CD4-positive, alpha-beta T cell treated with Interleukin-6 for 4 hours (primary cell): Measurements from ENCODE around the gene ITSN1.

Source experiments
- DNase-seq: peaks from one replicate; pipeline ENCODE4 v3.0.0-alpha.2; 2020; ENCODE audit warnings: mixed read lengths

Gene ITSN1

GRCh38 chr21:33733601-33734000 lies 91.3 kb downstream of the ITSN1 start:
- DNase-seq: no peak

DNA sequence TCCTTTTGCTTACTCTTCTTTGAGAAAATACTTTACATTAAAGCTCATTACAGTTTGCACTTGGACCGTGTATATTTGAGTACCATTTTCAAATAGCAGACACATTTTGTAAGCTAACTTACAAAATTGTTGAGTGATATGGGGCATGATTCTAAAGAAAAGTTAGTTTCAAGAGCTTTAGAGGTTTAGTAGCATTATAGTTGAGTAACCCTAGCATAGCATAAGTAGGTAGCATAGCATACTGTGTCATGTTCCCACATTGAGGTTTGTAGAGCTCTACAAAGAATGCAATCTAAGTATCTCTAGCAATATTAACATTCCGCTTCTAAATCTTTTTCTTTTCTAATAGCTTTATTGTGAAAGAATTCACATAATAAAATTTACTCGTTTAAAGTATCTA lies 92.0 kb downstream of the ITSN1 start:
- DNase-seq: no peak

GRCh38 chr21:33734818-33735217 lies 92.5 kb downstream of the ITSN1 start:
- DNase-seq: no peak

DNA sequence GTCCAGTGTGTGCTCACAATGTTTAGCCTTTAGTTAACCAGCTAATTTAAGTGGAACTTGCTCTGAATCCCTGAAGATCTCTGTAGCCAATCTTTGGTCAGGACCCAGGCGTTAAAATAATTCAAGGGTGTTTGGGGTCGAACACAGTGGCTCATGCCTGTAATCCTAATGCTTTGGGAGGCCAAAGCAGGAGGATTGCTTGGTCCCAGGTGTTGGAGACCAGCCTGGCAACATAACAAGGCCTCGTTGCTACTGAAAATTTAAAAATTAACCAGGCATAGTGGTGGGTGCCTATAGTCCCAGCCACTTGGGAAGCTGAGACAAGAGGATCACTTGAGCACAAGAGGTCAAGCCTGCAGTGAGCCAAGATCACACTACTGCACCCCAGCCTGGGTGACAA lies 94.3 kb downstream of the ITSN1 start:
- DNase-seq: no peak

DNA sequence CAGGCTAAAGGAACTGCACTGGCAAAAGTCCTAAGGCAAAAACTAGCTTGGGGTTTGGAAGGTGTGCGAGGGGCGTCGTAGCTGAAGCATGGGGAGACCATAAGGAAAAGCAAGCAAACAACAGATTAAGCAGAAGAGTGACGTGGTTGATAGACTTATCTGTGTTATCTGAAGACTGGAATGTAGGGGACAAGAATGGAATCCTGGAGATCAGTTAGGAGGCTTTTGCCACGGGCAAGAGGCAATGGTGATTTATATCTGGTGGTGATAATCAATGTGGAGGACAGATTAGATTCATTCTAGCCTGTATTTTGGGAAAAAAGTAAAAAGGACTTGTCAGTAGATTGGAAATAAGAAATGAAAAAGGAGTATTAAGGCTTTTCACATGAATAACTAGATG lies 97.4 kb downstream of the ITSN1 start:
- DNase-seq: no peak

- DNase-seq: no peak
Measured at GRCh38 chr21:33747420-33747819, 105.1 kb downstream of the ITSN1 start.

- DNase-seq: no peak
Measured at GRCh38 chr21:33748903-33749302, 106.6 kb downstream of the ITSN1 start.

DNA sequence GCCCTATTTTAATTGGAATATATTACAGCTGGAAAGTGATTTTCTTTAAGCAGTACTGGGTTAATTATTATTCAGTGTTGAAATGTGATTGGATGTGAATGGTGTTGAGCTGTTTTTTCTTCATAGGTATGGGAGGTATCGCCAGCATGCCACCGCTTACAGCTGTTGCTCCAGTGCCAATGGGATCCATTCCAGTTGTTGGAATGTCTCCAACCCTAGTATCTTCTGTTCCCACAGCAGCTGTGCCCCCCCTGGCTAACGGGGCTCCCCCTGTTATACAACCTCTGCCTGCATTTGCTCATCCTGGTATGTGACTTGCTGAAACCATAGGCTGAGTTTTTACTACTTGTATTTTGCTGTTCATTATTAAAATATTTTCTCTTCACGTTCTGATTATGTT lies 107.7 kb downstream of the ITSN1 start:
- DNase-seq: no peak

DNA sequence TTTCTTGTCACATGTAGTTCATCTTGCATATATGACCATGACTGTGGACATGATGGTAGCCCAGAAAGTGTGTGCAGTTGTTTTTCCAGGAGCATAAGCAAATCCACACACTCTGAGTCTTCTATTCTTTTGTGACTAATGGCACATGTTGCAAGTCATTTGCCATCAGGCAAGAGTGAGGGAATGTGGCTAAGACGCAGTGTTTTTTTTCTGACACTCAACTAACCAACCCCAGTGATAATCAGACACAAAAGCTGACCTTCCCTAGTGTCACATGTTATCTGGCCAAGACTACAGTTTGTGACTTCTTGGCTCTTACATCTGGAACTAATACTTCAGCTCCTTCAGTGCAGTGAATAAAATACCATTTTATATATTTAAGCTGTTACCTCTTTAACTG lies 108.8 kb downstream of the ITSN1 start:
- DNase-seq: no peak

DNA sequence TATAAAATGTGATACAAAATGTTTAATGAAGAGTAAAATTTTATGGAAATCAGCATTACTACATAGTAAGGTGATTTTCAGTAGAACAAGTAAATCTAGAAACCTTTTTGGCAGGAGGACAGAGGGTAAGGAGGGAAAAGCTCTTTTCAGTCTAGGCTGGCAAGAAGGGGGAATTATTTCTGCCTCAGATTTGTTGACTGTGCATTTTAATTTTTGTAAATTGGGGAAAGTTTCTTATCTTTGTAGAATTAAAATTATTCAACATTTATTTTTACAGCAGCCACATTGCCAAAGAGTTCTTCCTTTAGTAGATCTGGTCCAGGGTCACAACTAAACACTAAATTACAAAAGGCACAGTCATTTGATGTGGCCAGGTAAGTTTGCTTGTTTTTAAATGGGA lies 109.2 kb downstream of the ITSN1 start:
- DNase-seq: no peak

- DNase-seq: no peak
Measured at GRCh38 chr21:33752260-33752659, 110.0 kb downstream of the ITSN1 start.

GRCh38 chr21:33753886-33754285 lies 111.6 kb downstream of the ITSN1 start:
- no peak for DNase-seq

GRCh38 chr21:33754481-33754880 lies 112.2 kb downstream of the ITSN1 start:
- DNase-seq: no peak

DNA sequence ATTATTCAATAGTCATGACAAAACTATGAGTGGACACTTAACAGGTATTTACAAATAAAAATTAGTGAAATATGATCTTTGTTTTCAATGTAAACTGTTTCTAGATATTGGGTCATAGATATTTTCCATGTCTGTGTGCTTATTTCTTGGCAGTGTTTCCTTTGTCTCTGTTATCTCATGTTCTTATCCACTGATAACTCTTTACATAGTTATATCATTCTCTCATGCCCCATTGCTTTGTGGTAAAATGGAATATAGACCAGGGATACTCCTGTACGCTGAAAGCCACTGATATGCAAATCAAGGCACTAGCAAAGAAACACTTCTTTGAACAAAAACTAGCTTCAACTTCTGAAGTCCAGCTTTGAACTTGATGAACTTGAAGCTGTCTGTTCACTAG lies 113.1 kb downstream of the ITSN1 start:
- DNase-seq: no peak

GRCh38 chr21:33760641-33761440 lies 118.5 kb downstream of the ITSN1 start:
- DNase-seq: no peak

- no peak for DNase-seq
Measured at GRCh38 chr21:33761441-33762036, 119.2 kb downstream of the ITSN1 start.

DNA sequence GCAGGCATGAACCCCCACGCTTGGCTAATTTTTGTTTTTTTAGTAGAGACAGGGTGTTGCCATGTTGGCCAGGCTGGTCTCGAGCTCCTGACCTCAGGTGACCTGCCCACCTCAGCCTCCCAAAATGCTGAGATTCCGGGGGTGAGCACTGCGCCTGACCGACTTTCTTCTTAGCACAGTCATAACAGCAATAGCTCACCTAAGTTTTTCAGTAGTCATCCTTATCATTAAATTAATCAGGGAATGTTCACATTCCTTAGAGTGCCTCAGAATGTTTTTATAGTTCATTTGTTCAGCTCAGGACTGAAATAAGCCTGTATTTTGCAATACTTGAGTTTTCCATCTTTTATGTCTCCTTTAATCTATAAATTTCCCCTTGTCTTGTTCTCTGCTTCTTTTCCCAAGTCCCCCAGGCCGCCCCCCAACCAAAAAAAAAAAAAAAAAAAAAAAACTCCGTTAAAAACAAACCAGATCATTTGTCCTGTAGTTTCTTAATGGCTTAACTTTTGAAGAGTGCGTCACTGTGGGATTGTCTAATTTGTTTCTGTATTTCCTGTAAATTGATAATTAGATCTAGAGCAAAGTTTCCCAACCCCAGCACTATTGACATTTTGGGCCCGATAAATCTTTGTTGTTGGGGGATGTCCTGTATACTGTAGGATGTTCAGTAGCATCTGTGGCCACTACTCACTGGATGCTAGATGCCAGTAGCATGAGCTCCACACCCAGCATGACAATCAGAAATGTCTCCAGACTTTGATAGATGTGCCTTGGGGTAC lies 120.7 kb downstream of the ITSN1 start:
- no peak for DNase-seq

DNA sequence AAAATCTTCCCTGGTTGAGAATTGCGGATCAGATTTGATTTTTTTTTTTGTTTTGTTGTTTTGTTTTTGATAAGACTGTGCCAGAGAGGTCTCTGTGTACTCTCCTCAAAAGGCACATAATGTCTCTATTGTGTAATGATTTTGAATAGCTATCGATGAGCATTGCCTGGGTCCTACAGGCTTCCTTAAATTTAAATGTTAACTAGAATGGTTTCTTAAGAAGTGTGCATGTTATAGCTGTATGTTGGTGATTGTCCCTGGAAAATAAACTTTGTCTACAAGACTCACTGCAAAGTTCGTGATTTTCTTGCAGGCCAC lies 121.2 kb downstream of the ITSN1 start:
- DNase-seq: no peak

DNA sequence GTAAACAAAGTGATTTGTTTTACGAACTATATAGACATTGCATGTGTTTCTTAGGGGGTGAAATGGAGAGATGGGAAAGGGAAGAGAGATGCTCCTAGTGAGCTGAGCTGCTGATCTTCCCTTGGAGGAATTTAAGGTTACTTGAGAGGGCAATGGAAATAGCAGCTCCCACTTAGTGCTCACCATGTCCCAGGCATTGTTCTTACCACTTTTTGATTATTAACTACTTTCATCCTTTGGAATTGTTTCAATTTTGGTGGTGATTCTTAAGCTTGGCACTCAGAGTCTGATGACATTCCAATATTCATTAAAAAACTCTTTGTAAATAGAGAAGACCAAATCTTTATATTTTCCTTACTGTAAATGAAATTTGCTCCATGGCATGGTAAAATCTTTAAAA lies 124.9 kb downstream of the ITSN1 start:
- no peak for DNase-seq

DNA sequence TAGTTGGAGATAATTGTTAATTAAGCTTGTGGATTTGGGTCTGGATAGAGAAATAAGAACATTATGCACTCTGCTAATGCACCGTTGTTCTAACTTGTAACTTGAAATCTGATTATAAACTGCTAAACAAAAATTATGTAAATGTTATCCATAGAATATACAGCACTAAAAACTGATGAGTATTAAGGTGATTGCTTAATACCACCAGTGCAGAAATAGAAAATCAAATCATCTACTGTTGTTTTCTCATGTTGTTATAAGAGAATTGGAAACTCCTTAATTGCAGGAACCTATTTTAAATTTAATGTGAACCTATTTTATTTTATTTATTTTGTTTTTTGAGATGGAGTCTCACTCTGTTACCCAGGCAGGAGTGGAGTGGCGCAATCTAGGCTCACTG lies 125.7 kb downstream of the ITSN1 start:
- no peak for DNase-seq

GRCh38 chr21:33769057-33769456 lies 126.8 kb downstream of the ITSN1 start:
- no peak for DNase-seq

GRCh38 chr21:33770542-33770941 lies 128.2 kb downstream of the ITSN1 start:
- no peak for DNase-seq

DNA sequence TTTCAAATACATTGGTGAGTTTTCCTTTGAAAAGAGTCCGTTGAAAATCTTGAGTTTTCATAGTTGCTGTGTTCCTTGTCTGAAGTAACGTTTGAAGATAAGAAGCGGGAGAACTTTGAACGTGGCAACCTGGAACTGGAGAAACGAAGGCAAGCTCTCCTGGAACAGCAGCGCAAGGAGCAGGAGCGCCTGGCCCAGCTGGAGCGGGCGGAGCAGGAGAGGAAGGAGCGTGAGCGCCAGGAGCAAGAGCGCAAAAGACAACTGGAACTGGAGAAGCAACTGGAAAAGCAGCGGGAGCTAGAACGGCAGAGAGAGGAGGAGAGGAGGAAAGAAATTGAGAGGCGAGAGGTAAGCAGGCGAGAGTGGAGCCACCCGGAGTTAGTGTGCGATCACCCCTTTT lies 129.7 kb downstream of the ITSN1 start:
- no peak for DNase-seq

DNA sequence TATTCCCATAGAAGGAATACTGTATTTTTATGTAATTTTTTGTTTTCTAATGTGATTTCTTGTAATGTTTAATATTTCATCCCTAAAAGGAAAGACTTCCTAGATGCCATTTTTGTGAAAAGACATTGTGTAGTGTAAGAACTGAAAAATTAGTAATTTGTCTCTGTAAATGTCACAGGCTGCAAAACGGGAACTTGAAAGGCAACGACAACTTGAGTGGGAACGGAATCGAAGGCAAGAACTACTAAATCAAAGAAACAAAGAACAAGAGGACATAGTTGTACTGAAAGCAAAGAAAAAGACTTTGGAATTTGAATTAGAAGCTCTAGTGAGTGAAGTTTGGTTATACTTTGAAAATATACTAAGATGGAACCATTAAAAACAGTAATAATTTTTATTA lies 132.2 kb downstream of the ITSN1 start:
- no peak for DNase-seq
